K562 (cell line): Measurements from ENCODE around the gene CYFIP2. TPM values are rescaled to one million over a fixed set of nuclear protein-coding genes. Genes with fewer than 3 reads are reported as not detected.

Source experiments
- ATAC-seq: fragments of 200-7000 bp; cut with Tn5 transposase; 3 replicates; pipeline ENCODE4 v1.9.1; 2020; ENCODE audit warnings: moderate library complexity
- BruUV-seq: library from RNA; stranded (reverse); fragments of 400-500 nt; replicated peaks from 2 replicates; lab custom pipeline; 2021; lab: Mats Ljungman, UMichigan
- CTCF ChIA-PET: fragments of 300-600 bp; formaldehyde crosslinking; extraction: SDS; loops from one replicate; lab custom pipeline; 2021; ENCODE audit warnings: low intra/inter-chr PET ratio; lab: Yijun Ruan, JAX
- POLR2A ChIA-PET: fragments of 300-600, 350-650 bp; sonication (Branson Sonifier 250); formaldehyde crosslinking; extraction: SDS; loops from one replicate; lab custom pipeline; 2021; ENCODE audit warnings: antibody characterized with exemption, inconsistent platforms; lab: Yijun Ruan, JAX
- DNase-seq, 4 experiments: peaks; one replicate each; pipeline versions ENCODE4 v3.0.0 to v3.0.0-alpha.2; 2011 to 2018; ENCODE audit warnings: low spot score in 3 of 4, mixed read lengths in 3 of 4; ENCODE audit errors: extremely low read depth in 1 of 4
- FAIRE-seq: peaks from 2 replicates; lab custom pipeline; 2011; peaks lifted over from hg19 to GRCh38; lab: Jason Lieb, UNC
- H2AFZ ChIP-seq: 2 replicates; pipeline ENCODE4 v1.6.0; 2011; ENCODE audit warnings: low read depth, low read length, control low read depth, inconsistent platforms
- H3K27ac ChIP-seq: fragments of 200-600 bp; 3 replicates; pipeline ENCODE4 v1.8.0; 2011; ENCODE audit warnings: low read depth, mild to moderate bottlenecking, control low read depth, inconsistent platforms, low read length, moderate library complexity, mixed read lengths; ENCODE audit errors: extremely low read depth
- H3K27me3 ChIP-seq, 2 experiments: fragments of 300-600 bp in 1 of 2; 2 replicates in 1 of 2; 3 replicates in 1 of 2; pipeline versions ENCODE4 v1.6.0 to v1.8.0; 2011; ENCODE audit warnings: inconsistent platforms in 2 of 2, low read length in 2 of 2, mild to moderate bottlenecking in 1 of 2, mixed read lengths in 1 of 2, moderate library complexity in 1 of 2; ENCODE audit not compliant: control insufficient read depth in 2 of 2, insufficient read depth in 2 of 2
- H3K36me3 ChIP-seq: fragments of 300-600 bp; 3 replicates; pipeline ENCODE4 v1.8.0; 2011; ENCODE audit warnings: mild to moderate bottlenecking, low read length, inconsistent platforms; ENCODE audit not compliant: control insufficient read depth, insufficient read depth
- H3K4me1 ChIP-seq, 2 experiments: fragments of 200-600 bp in 1 of 2; replicated peaks in 1 of 2; 2 replicates in 1 of 2; 3 replicates in 1 of 2; pipeline versions ENCODE4 v1.5.1 to v1.8.0; 2011; ENCODE audit warnings: inconsistent platforms in 2 of 2, low read length in 2 of 2, mild to moderate bottlenecking in 1 of 2, mixed read lengths in 1 of 2, moderate library complexity in 1 of 2; ENCODE audit not compliant: control insufficient read depth in 2 of 2, insufficient read depth in 2 of 2
- H3K4me2 ChIP-seq: 2 replicates; pipeline ENCODE4 v1.6.1; 2011; ENCODE audit warnings: low read length, control low read depth, inconsistent platforms, mixed read lengths; ENCODE audit not compliant: insufficient read depth
- H3K4me3 ChIP-seq: fragments of 200-600 bp; sonication (generic), shearing (Covaris generic); 2 replicates; pipeline ENCODE4 v1.5.1; 2016; ENCODE audit warnings: control low read depth, inconsistent platforms
- H3K79me2 ChIP-seq: fragments of 200-600 bp; 3 replicates; pipeline ENCODE4 v1.8.0; 2011; ENCODE audit warnings: low read length, inconsistent platforms; ENCODE audit not compliant: control insufficient read depth, insufficient read depth
- H3K9ac ChIP-seq, 2 experiments: 2 replicates each; pipeline versions ENCODE4 v1.6.0 to v1.6.1; 2011; ENCODE audit warnings: low read depth in 2 of 2, low read length in 2 of 2, control low read depth in 1 of 2, inconsistent platforms in 1 of 2, mild to moderate bottlenecking in 1 of 2, mixed read lengths in 1 of 2; ENCODE audit not compliant: insufficient read depth in 1 of 2
- H3K9me1 ChIP-seq: one replicate; pipeline ENCODE4 v1.6.0; 2011; ENCODE audit warnings: inconsistent platforms, mild to moderate bottlenecking, low read length, moderate library complexity; ENCODE audit not compliant: control insufficient read depth, insufficient read depth
- H3K9me3 ChIP-seq: replicated peaks from 2 replicates; pipeline ENCODE4 v1.5.1; 2011; ENCODE audit warnings: low read depth, low read length, inconsistent platforms; ENCODE audit not compliant: control insufficient read depth, insufficient read depth
- H4K20me1 ChIP-seq: replicated peaks from 2 replicates; pipeline ENCODE4 v1.6.1; 2011; ENCODE audit warnings: low read length, inconsistent platforms, mixed read lengths; ENCODE audit not compliant: control insufficient read depth, insufficient read depth
- ELF4 ChIP-seq: fragments of 450-650 bp; formaldehyde crosslinking; IDR thresholded peaks from 2 replicates; pipeline ENCODE4 v1.4.0; 2022; ENCODE audit warnings: missing genetic modification characterization
- MAFF ChIP-seq: IDR thresholded peaks from 2 replicates; pipeline ENCODE4 v1.6.1; 2012; ENCODE audit warnings: low read length, improper control_type of control experiment
- SP2 ChIP-seq: IDR thresholded peaks from 2 replicates; pipeline ENCODE4 v1.6.1; 2011; ENCODE audit warnings: mild to moderate bottlenecking, low read depth, low read length, moderate library complexity; ENCODE audit not compliant: poor library complexity, severe bottlenecking; ENCODE audit errors: extremely low read depth
- ZBTB49 ChIP-seq: sonication (generic); formaldehyde crosslinking; IDR thresholded peaks from 2 replicates; pipeline ENCODE4 v1.8.0; 2022; ENCODE audit warnings: missing genetic modification reagents, mild to moderate bottlenecking, borderline replicate concordance
- ZNF79 ChIP-seq: fragments of 250-450 bp; sonication (Bioruptor Pico); IDR thresholded peaks from 2 replicates; pipeline ENCODE4 v1.4.0; 2020; ENCODE audit warnings: low read depth, mild to moderate bottlenecking, moderate library complexity
- WGBS: fragments of 100-300 bp; shearing (Covaris generic); methylation state at CpG from one replicate; pipeline ENCODE4 v1.1.6; 2016; ENCODE audit warnings: low coverage, mixed read lengths; ENCODE audit not compliant: insufficient coverage; ENCODE audit errors: missing lambda C conversion rate; 5-methylcytosine and 5-hydroxymethylcytosine counted together
- in situ Hi-C: fragments of 300-500 bp; cut with MboI; formaldehyde crosslinking; loops from 4 replicates; pipeline ENCODE4 v1.15.0; 2018; ENCODE audit warnings: inconsistent platforms, mixed read lengths
- intact Hi-C: fragments of 100-400 bp; cut with micrococcal nuclease; formaldehyde crosslinking; loops from 2 replicates; pipeline ENCODE4 v1.14.2; 2022
- polyA plus RNA-seq, 8 experiments: library from polyadenylated mRNA; depleted of rRNA in 4 of 8; stranded (reverse) in 5 of 8; unstranded in 3 of 8; fragments of >200 nt; fragmentation: Nextera tagmentation in 2 of 8; fragmentation: Illumina TruSeq in 1 of 8; extraction: Ambion mirVana in 2 of 8; extraction: Trizol in 1 of 8; gene quantifications; 2 replicates each; pipeline versions ENCODE4 v1.2.1 to v1.2.3, GENCODE V29; 2011 to 2014; ENCODE audit warnings: inconsistent platforms in 1 of 8, missing spikeins in 1 of 8
- total RNA-seq, 7 experiments: library from RNA; depleted of rRNA in 6 of 7; stranded (reverse); fragments of >200 nt in 6 of 7; fragmentation: Illumina TruSeq in 2 of 7; extraction: Trizol in 2 of 7; gene quantifications; 2 replicates each; pipeline versions ENCODE4 v1.2.1 to v1.2.3, GENCODE V29; 2011 to 2021; ENCODE audit warnings: low replicate concordance in 1 of 7
- TF ChIP-seq, protein P1 (sequence below), 2 experiments: fragments of 450-650 bp in 1 of 2; sonication (generic) in 1 of 2; formaldehyde crosslinking in 1 of 2; IDR thresholded peaks; 2 replicates each; pipeline versions ENCODE4 v1.7.1 to v1.9.0; 2016 to 2022; ENCODE audit warnings: inconsistent platforms in 1 of 2, mild to moderate bottlenecking in 1 of 2, missing genetic modification reagents in 1 of 2
- TF ChIP-seq, protein P2 (sequence below), 2 experiments: fragments of 450-650 bp in 1 of 2; sonication (generic) in 1 of 2; formaldehyde crosslinking in 1 of 2; IDR thresholded peaks in 1 of 2; conservative IDR thresholded peaks in 1 of 2; 2 replicates each; pipeline versions ENCODE4 v1.6.1 to v1.8.1; 2016 to 2023; ENCODE audit warnings: mild to moderate bottlenecking in 2 of 2, moderate library complexity in 2 of 2, inconsistent platforms in 1 of 2, missing genetic modification reagents in 1 of 2

Gene CYFIP2
- total and polyA plus RNA-seq, 9 of the 15 experiments (the other 6 are each of a cell fraction or from before 2014, with no cell fraction given): 0.76 to 2.9 (median 1.4) TPM; not detected in 1

GRCh38 chr5:157245476-157245875 lies 20.4 kb upstream of the CYFIP2 start:
- WGBS: 1% methylated on average over 4 of the region's 4 CpGs
- Histone ChIP-seq H2AFZ (no peak overlapping the region), H3K9me1 (no peaks in the 10 kb centered on the region), H3K79me2 (no peaks in the 10 kb centered on the region), H3K36me3 (no peaks in the 10 kb centered on the region), H3K9ac (no peak overlapping the region), H4K20me1 (no peaks in the 10 kb centered on the region), H3K4me1 (no peaks in the 10 kb centered on the region; a peak in 1 of 5 replicates), H3K4me3 (no peak overlapping the region), H3K27me3 (no peaks in the 10 kb centered on the region), H3K27ac (no peak overlapping the region), H3K9me3 (no peaks in the 10 kb centered on the region), H3K4me2 (no peak overlapping the region)
- ATAC-seq (no peak), DNase-seq (no peak), FAIRE-seq (no peak)
- in situ Hi-C loops: loop anchor here (10.0 kb wide), 1 partner anchor 229 kb away; no protein-coding TSS in a partner anchor
- ChIA-PET POLR2A (no interaction called here), CTCF (no interaction called here)
- intact Hi-C loops: no loop called here
- BruUV-seq: no TSS peak
- TF ChIP-seq MAFF (no peak), ZNF79 (CRISPR knock-in tag) (no peak), ELF4 (CRISPR knock-in tag) (no peak), ZBTB49 (CRISPR knock-in tag) (no peak), SP2 (no peak)
- TF ChIP-seq, protein P1, sequence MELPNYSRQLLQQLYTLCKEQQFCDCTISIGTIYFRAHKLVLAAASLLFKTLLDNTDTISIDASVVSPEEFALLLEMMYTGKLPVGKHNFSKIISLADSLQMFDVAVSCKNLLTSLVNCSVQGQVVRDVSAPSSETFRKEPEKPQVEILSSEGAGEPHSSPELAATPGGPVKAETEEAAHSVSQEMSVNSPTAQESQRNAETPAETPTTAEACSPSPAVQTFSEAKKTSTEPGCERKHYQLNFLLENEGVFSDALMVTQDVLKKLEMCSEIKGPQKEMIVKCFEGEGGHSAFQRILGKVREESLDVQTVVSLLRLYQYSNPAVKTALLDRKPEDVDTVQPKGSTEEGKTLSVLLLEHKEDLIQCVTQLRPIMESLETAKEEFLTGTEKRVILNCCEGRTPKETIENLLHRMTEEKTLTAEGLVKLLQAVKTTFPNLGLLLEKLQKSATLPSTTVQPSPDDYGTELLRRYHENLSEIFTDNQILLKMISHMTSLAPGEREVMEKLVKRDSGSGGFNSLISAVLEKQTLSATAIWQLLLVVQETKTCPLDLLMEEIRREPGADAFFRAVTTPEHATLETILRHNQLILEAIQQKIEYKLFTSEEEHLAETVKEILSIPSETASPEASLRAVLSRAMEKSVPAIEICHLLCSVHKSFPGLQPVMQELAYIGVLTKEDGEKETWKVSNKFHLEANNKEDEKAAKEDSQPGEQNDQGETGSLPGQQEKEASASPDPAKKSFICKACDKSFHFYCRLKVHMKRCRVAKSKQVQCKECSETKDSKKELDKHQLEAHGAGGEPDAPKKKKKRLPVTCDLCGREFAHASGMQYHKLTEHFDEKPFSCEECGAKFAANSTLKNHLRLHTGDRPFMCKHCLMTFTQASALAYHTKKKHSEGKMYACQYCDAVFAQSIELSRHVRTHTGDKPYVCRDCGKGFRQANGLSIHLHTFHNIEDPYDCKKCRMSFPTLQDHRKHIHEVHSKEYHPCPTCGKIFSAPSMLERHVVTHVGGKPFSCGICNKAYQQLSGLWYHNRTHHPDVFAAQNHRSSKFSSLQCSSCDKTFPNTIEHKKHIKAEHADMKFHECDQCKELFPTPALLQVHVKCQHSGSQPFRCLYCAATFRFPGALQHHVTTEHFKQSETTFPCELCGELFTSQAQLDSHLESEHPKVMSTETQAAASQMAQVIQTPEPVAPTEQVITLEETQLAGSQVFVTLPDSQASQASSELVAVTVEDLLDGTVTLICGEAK (IDR thresholded peaks at IDR 0.05): no peak
- TF ChIP-seq, protein P1 (CRISPR knock-in tag; IDR thresholded peaks at IDR 0.05): no peak
- TF ChIP-seq, protein P2, sequence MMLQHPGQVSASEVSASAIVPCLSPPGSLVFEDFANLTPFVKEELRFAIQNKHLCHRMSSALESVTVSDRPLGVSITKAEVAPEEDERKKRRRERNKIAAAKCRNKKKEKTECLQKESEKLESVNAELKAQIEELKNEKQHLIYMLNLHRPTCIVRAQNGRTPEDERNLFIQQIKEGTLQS (IDR thresholded peaks at IDR 0.05): peak; percentile 78
- TF ChIP-seq, protein P2 (CRISPR knock-in tag; conservative IDR thresholded peaks at IDR 0.05): no peak
